ENCODE measurements around the gene TRIM52. TPM values are rescaled to one million over a fixed set of nuclear protein-coding genes. Genes with fewer than 3 reads are reported as not detected.

Gene TRIM52
- total and polyA plus RNA-seq, 2 of the 13 experiments (the other 11 are each of a cell fraction or from before 2014, with no cell fraction given): 7.2 to 11.6 TPM

- TF ChIP-seq GTF2F1 (IDR thresholded peaks at IDR 0.05; ENCODE audit: low read length) (no peak), ZNF790 (CRISPR knock-in tag; IDR thresholded peaks at IDR 0.05; ENCODE audit: borderline replicate concordance) (no peak), SRF (IDR thresholded peaks at IDR 0.05; ENCODE audit: low read depth, low read length) (no peak), TRIM24 (CRISPR knock-in tag; IDR thresholded peaks at IDR 0.05) (no peak), FOXA3 (CRISPR knock-in tag; IDR thresholded peaks at IDR 0.05) (peak; percentile 48), NFAT5 (CRISPR knock-in tag; IDR thresholded peaks at IDR 0.05) (no peak), ZNF44 (CRISPR knock-in tag; IDR thresholded peaks at IDR 0.05) (peak; percentile 45; the same call in 1 of the 2 replicates), ZNF264 (CRISPR knock-in tag; IDR thresholded peaks at IDR 0.05) (peak; percentile 72), FIP1L1 (IDR thresholded peaks at IDR 0.05; ENCODE audit: borderline replicate concordance, insufficient read depth, low read depth, low read length) (peak; percentile 74; the same call in 1 of the 2 replicates), ZBTB39 (CRISPR knock-in tag; IDR thresholded peaks at IDR 0.05) (0 out of 2 replicates have a peak, but pooled peaks have one; percentile 37), DBP (CRISPR knock-in tag; IDR thresholded peaks at IDR 0.05; ENCODE audit: not compliant biosample characterization) (no peak), ZNF710 (CRISPR knock-in tag; IDR thresholded peaks at IDR 0.05; ENCODE audit: borderline replicate concordance) (0 out of 2 replicates have a peak, but pooled peaks have one; percentile 56), MAF1 (CRISPR knock-in tag; IDR thresholded peaks at IDR 0.05; ENCODE audit: borderline replicate concordance) (peak; percentile 95), ZNF12 (CRISPR knock-in tag; IDR thresholded peaks at IDR 0.05) (peak; percentile 45; the same call in 1 of the 2 replicates), MED13 (CRISPR knock-in tag; IDR thresholded peaks at IDR 0.05) (no peak; the same call in 1 of the 2 replicates), MYNN (CRISPR knock-in tag; IDR thresholded peaks at IDR 0.05; ENCODE audit: low read depth) (peak; percentile 53; the same call in 1 of the 2 replicates), TGIF2 (CRISPR knock-in tag; IDR thresholded peaks at IDR 0.05) (peak; percentile 48), NAIF1 (CRISPR knock-in tag; IDR thresholded peaks at IDR 0.05; ENCODE audit: borderline replicate concordance) (peak; percentile 71; the same call in 1 of the 2 replicates), SPEN (CRISPR knock-in tag; IDR thresholded peaks at IDR 0.05; ENCODE audit: low read depth) (0 out of 2 replicates have a peak, but pooled peaks have one; percentile 13)
Observed at GRCh38 chr5:181221792-181222629, 38.9 kb downstream of the TRIM52 start (continued).

All from HepG2 (cell line).